H1 (cell line): Measurements from ENCODE around the gene TNPO3. TPM values are rescaled to one million over a fixed set of nuclear protein-coding genes. Genes with fewer than 3 reads are reported as not detected.

Source experiments
- SAP30 ChIP-seq: fragments of 300-600 bp; sonication (generic); IDR thresholded peaks from 2 replicates; pipeline ENCODE4 v1.7.1; 2012; ENCODE audit warnings: low read length, moderate library complexity, mild to moderate bottlenecking, inconsistent platforms; ENCODE audit not compliant: insufficient read depth, insufficient replicate concordance
- polyA plus RNA-seq, 7 experiments: library from polyadenylated mRNA; depleted of rRNA in 3 of 7; stranded (reverse) in 5 of 7; unstranded in 2 of 7; fragments of >200 nt in 5 of 7; fragments of 200-250 nt in 2 of 7; gene quantifications; 1 replicate in 5 of 7; 2 replicates in 1 of 7; 4 replicates in 1 of 7; pipeline versions ENCODE4 v1.2.1 to v1.2.3, GENCODE V29; 2011 to 2013; ENCODE audit warnings: missing spikeins in 2 of 7, mixed read lengths in 2 of 7
- total RNA-seq: library from RNA; stranded (reverse); fragmentation: NEBNext Ultra II Directional; extraction: Animal tissue kit (Norgen Biotek cat#: 25700); gene quantifications from 2 replicates; pipeline ENCODE4 v1.2.1, GENCODE V29; 2021

TNPO3 gene
- total and polyA plus RNA-seq, 2 of the 8 experiments (the other 6 are each of a cell fraction or from before 2014, with no cell fraction given): 67.6 to 99.2 TPM

DNA sequence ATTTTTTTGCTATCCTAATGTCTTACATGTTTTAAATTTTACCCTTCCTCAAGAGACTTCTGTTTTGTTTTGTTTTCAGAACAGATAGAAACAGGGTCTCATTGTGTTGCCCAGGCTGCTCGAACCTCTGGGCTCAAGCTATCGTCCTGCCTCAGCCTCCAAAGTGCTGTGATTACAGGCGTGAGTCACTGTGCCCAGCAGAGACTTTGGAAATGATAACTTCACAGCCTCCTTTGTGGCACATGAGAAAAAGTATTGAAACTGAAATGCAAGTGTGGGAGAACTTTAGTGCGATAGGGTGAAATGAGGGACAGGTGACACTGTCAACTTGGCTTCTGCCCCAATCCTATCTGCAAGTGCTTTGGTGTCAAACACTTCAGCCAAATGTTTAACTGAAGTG lies 95.6 kb downstream of the TNPO3 start (continued):
- TF ChIP-seq SAP30: no peak
